B cell (primary cell): Measurements from ENCODE around the gene ZCCHC4. TPM values are rescaled to one million over a fixed set of nuclear protein-coding genes. Genes with fewer than 3 reads are reported as not detected.

Source experiments
- ATAC-seq: fragments of 200-7000 bp; cut with Tn5 transposase; one replicate; pipeline ENCODE4 v1.10.0; 2021; ENCODE audit warnings: low read depth, mild to moderate bottlenecking, moderate number of reproducible peaks, moderate library complexity
- CTCF ChIA-PET: fragments of 350-600 bp; sonication (Branson Sonifier 250); formaldehyde crosslinking; loops from one replicate; lab custom pipeline; 2021; ENCODE audit warnings: antibody characterized with exemption, inconsistent platforms; lab: Charles Lee
- POLR2A ChIA-PET: fragments of 350-600 bp; sonication (Branson Sonifier 250); formaldehyde crosslinking; loops from one replicate; lab custom pipeline; 2021; ENCODE audit warnings: antibody characterized with exemption; lab: Charles Lee
- DNase-seq: peaks from one replicate; pipeline ENCODE4 v3.0.0; 2013
- H2AFZ ChIP-seq: 2 replicates; pipeline ENCODE4 v1.6.1; 2012; ENCODE audit warnings: mild to moderate bottlenecking, low read depth, low read length; ENCODE audit not compliant: insufficient read depth, poor library complexity, severe bottlenecking
- H3K27ac ChIP-seq, 2 donors: 1 replicate in 1 of 2; 2 replicates in 1 of 2; pipeline ENCODE4 v1.5.1; 2012 to 2013; ENCODE audit warnings: low read length in 2 of 2, mild to moderate bottlenecking in 2 of 2, moderate library complexity in 1 of 2
- H3K27me3 ChIP-seq, 4 experiments: fragments of 200-600 bp in 1 of 4; sonication (generic) in 1 of 4; replicated peaks in 1 of 4; 1 replicate in 2 of 4; 2 replicates in 2 of 4; pipeline versions ENCODE4 v1.6.1 to v1.7.0; 2013 to 2016; ENCODE audit warnings: low read length in 3 of 4, mild to moderate bottlenecking in 2 of 4, mixed read lengths in 1 of 4, moderate library complexity in 1 of 4; ENCODE audit not compliant: insufficient read depth in 4 of 4, control insufficient read depth in 3 of 4; ENCODE audit errors: control extremely low read depth in 1 of 4
- H3K36me3 ChIP-seq, 2 experiments: replicated peaks in 1 of 2; 1 replicate in 1 of 2; 2 replicates in 1 of 2; pipeline versions ENCODE4 v1.6.1 to v1.7.1; 2013; ENCODE audit warnings: low read length in 1 of 2; ENCODE audit not compliant: insufficient read depth in 2 of 2, control insufficient read depth in 1 of 2; ENCODE audit errors: control extremely low read depth in 1 of 2, extremely low read depth in 1 of 2
- H3K4me1 ChIP-seq, 2 donors: fragments of 200-600 bp in 1 of 2; sonication (generic) in 1 of 2; 1 replicate in 1 of 2; 2 replicates in 1 of 2; pipeline versions ENCODE4 v1.5.1 to v1.6.1; 2013 to 2017; ENCODE audit warnings: low read length in 2 of 2; ENCODE audit not compliant: control insufficient read depth in 2 of 2, insufficient read depth in 2 of 2
- H3K4me2 ChIP-seq: replicated peaks from 2 replicates; pipeline ENCODE3; 2012; ENCODE audit warnings: mild to moderate bottlenecking, low read depth, low read length; ENCODE audit not compliant: poor library complexity, severe bottlenecking
- H3K4me3 ChIP-seq, 5 experiments: fragments of 200-600 bp in 1 of 5; sonication (generic) in 1 of 5; 1 replicate in 3 of 5; 2 replicates in 2 of 5; pipeline versions ENCODE4 v1.5.1 to v1.7.0; 2011 to 2016; ENCODE audit warnings: low read length in 4 of 5, mild to moderate bottlenecking in 4 of 5, low read depth in 2 of 5, control low read depth in 1 of 5, moderate library complexity in 1 of 5; ENCODE audit not compliant: insufficient read depth in 1 of 5; ENCODE audit errors: control extremely low read depth in 1 of 5, extremely low read depth in 1 of 5
- H3K79me2 ChIP-seq: fragments of 200-600 bp; sonication (generic); one replicate; pipeline ENCODE4 v1.6.0; 2016; ENCODE audit warnings: low read length; ENCODE audit not compliant: control insufficient read depth, insufficient read depth
- H3K9ac ChIP-seq: fragments of 200-600 bp; sonication (generic); 2 replicates; pipeline ENCODE4 v1.6.1; 2017; ENCODE audit warnings: mild to moderate bottlenecking, low read length, moderate library complexity
- H3K9me3 ChIP-seq, 3 donors: one replicate each; pipeline versions ENCODE4 v1.6.1 to v1.7.1; 2013; ENCODE audit warnings: low read length in 2 of 3; ENCODE audit not compliant: control insufficient read depth in 2 of 3, insufficient read depth in 1 of 3; ENCODE audit errors: control extremely low read depth in 1 of 3
- H4K20me1 ChIP-seq: 2 replicates; pipeline ENCODE4 v1.6.0; 2012; ENCODE audit warnings: mild to moderate bottlenecking, low read length; ENCODE audit not compliant: insufficient read depth, control insufficient read depth, poor library complexity, severe bottlenecking
- H3K27ac Mint-ChIP-seq: one replicate; pipeline ENCODE4 v1.8.0; 2021; ENCODE audit warnings: mixed read lengths
- H3K27me3 Mint-ChIP-seq: one replicate; pipeline ENCODE4 v1.8.0; 2021; ENCODE audit warnings: mixed read lengths
- H3K4me1 Mint-ChIP-seq: one replicate; pipeline ENCODE4 v1.8.0; 2021; ENCODE audit warnings: mixed read lengths
- H3K4me3 Mint-ChIP-seq: one replicate; pipeline ENCODE4 v1.8.0; 2021; ENCODE audit warnings: mixed read lengths
- H3K9me3 Mint-ChIP-seq: one replicate; pipeline ENCODE4 v1.8.0; 2022; ENCODE audit warnings: mixed read lengths; ENCODE audit not compliant: insufficient read depth
- EZH2 ChIP-seq: IDR thresholded peaks from 2 replicates; pipeline ENCODE4 v1.6.1; 2012; ENCODE audit warnings: borderline replicate concordance, low read depth, mild to moderate bottlenecking, moderate library complexity, low read length; ENCODE audit not compliant: insufficient read depth, poor library complexity, severe bottlenecking
- WGBS: methylation state at CpG from one replicate; pipeline ENCODE4 v1.1.5; 2013; ENCODE audit warnings: missing lambda C conversion rate; ENCODE audit not compliant: insufficient coverage; 5-methylcytosine and 5-hydroxymethylcytosine counted together
- intact Hi-C: fragments of 100-400 bp; cut with micrococcal nuclease; formaldehyde crosslinking; loops from one replicate; pipeline ENCODE4 v1.10.0; 2022
- polyA plus RNA-seq: library from polyadenylated mRNA; depleted of rRNA; stranded (reverse); fragments of >200 nt; gene quantifications from 2 replicates; pipeline ENCODE4 v1.2.3, GENCODE V29; 2012
- total RNA-seq, 2 donors: library from RNA; stranded (reverse); fragments of 120-200 nt in 1 of 2; gene quantifications; 1 replicate in 1 of 2; 2 replicates in 1 of 2; pipeline versions ENCODE4 v1.2.3 to v1.2.4, GENCODE V29; 2013 to 2022
- TF ChIP-seq, protein P1 (sequence below): fragments of 200-600 bp; IDR thresholded peaks from one replicate; pipeline ENCODE4 v1.8.0; 2022; ENCODE audit warnings: antibody characterized with exemption, mild to moderate bottlenecking

Gene ZCCHC4
- total and polyA plus RNA-seq, 2 donors (not counting 1 experiment from before 2014, with no cell fraction given) = 6.5 to 22.4 TPM

DNA sequence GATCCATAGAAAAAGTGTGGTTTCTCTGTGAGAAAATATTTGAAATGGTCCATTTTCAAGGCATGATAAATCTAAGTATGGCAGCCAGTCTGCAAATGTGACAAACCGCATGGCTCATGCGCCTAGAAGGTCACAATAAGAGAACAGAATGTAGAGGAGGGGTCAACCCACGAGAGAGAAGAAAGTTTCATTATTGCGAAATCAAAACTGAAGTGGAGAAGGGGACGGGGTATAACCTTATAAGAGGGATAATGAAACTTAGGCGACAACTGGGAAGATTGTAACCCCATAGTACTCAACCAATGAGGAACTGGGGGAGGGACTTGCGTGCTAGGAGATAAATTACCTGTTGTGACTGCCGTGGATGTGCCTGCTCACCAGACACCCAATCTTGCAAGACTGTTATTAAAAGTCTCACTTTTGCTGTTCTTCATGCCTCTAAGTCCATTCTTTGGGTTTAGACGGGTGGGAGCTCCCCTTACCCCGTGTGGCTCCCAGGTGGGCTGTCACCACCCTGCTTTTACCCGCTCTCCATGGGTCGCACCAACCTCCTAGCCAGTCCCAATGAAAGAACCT lies 21.3 kb upstream of the ZCCHC4 start:
- WGBS = 84% methylated on average over 9 of the region's 12 CpGs
- Mint-ChIP-seq H3K9me3 (no peaks in the 10 kb centered on the region), H3K27me3 (peaks cover 5% of the 10 kb centered on the region), H3K27ac (no peak overlapping the region), H3K4me1 (no peaks in the 10 kb centered on the region), H3K4me3 (no peak overlapping the region)
- Histone ChIP-seq H3K79me2 (no peaks in the 10 kb centered on the region), H3K9me3 (no peaks in the 10 kb centered on the region), H3K4me2 (no peak overlapping the region), H3K27me3 (no peaks in the 10 kb centered on the region), H3K9ac (no peak overlapping the region), H3K4me3 (no peak overlapping the region), H4K20me1 (no peaks in the 10 kb centered on the region), H3K4me1 (no peaks in the 10 kb centered on the region), H3K27ac (no peak overlapping the region), H2AFZ (no peak overlapping the region), H3K36me3 (no peaks in the 10 kb centered on the region)
- intact Hi-C loops = no loop called here
- ChIA-PET POLR2A (no interaction called here), CTCF (interaction anchor here (1.2 kb wide), 1 partner anchor 20 kb away, joined by 3 read pairs; no protein-coding TSS in a partner anchor)
- no peak for DNase-seq
- no peak for ATAC-seq
- TF ChIP-seq, protein P1, sequence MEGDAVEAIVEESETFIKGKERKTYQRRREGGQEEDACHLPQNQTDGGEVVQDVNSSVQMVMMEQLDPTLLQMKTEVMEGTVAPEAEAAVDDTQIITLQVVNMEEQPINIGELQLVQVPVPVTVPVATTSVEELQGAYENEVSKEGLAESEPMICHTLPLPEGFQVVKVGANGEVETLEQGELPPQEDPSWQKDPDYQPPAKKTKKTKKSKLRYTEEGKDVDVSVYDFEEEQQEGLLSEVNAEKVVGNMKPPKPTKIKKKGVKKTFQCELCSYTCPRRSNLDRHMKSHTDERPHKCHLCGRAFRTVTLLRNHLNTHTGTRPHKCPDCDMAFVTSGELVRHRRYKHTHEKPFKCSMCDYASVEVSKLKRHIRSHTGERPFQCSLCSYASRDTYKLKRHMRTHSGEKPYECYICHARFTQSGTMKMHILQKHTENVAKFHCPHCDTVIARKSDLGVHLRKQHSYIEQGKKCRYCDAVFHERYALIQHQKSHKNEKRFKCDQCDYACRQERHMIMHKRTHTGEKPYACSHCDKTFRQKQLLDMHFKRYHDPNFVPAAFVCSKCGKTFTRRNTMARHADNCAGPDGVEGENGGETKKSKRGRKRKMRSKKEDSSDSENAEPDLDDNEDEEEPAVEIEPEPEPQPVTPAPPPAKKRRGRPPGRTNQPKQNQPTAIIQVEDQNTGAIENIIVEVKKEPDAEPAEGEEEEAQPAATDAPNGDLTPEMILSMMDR = no peak
- TF ChIP-seq EZH2 = no peak

DNA sequence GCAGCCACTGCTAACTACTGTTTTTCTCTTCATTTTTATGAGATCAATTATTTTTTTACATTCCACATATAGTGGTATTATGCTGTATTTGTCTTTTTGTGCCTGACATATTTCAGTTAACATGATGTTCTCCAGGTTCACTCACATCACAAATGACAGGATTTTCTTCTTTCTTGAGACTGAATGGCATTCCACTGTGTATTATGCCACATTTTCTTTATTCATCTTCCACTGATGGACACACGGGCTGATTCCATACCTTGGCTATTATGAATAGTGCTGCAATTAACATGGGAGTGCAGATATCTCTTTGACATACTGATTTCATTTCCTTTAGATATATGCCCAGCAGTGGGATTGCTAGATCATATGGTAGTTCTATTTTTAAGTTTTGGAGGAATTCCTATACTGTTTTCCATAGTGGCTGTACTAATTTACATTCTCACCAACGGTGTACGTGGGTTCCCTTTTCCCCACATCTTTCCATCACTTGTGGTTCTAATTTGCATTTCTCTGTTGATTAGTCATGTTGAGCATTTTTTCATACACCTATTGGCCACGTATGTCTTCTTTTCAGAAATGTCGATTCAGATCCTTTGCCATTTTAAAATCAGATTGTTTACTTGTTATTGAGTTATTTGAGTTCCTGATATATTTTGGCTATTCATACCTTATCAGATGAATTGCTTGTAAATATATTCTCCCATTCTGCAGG lies 14.9 kb upstream of the ZCCHC4 start:
- DNase-seq (no peak), ATAC-seq (no peak)
- Mint-ChIP-seq H3K9me3 (no peaks in the 10 kb centered on the region), H3K27ac (no peak overlapping the region), H3K27me3 (peaks cover 11% of the 10 kb centered on the region), H3K4me1 (peaks cover 9% of the 10 kb centered on the region), H3K4me3 (no peak overlapping the region)
- CTCF ChIA-PET = no interaction called here
- H3K4me2 ChIP-seq = no peak overlapping the region
- TF ChIP-seq, protein P1 = no peak
- TF ChIP-seq EZH2 = no peak
- no peak overlapping the region for H2AFZ ChIP-seq
- no peak overlapping the region for H3K27ac ChIP-seq
- no peaks in the 10 kb centered on the region for H3K9me3 ChIP-seq
- H3K79me2 ChIP-seq = no peaks in the 10 kb centered on the region
- no peak overlapping the region for H3K9ac ChIP-seq
- H4K20me1 ChIP-seq = no peaks in the 10 kb centered on the region
- POLR2A ChIA-PET = no interaction called here
- H3K4me1 ChIP-seq = no peaks in the 10 kb centered on the region
- WGBS = 0% methylated on average over 1 of the region's 5 CpGs
- H3K27me3 ChIP-seq = no peaks in the 10 kb centered on the region
- intact Hi-C loops = no loop called here
- H3K4me3 ChIP-seq = no peak overlapping the region
- H3K36me3 ChIP-seq = no peaks in the 10 kb centered on the region
